Thymus (tissue), 11 donors: ENCODE data around the gene ACTN1. TPM values are rescaled to one million over a fixed set of nuclear protein-coding genes. Genes with fewer than 3 reads are reported as not detected.
A peak's percentile ranks its signal among the peaks of the same experiment; 100 is the strongest.

Source experiments
- DNase-seq, 9 donors: peaks; one replicate each; pipeline ENCODE4 v3.0.0-alpha.2; 2013; ENCODE audit warnings: low spot score in 9 of 9, low read depth in 6 of 9, missing footprints in 1 of 9
- H3K27ac ChIP-seq, 2 donors: one replicate each; pipeline ENCODE4 v1.5.1; 2013; ENCODE audit warnings: control low read depth in 1 of 2, low read depth in 1 of 2, low read length in 1 of 2, mild to moderate bottlenecking in 1 of 2, moderate library complexity in 1 of 2
- H3K27me3 ChIP-seq, 2 donors: one replicate each; pipeline ENCODE4 v1.5.1; 2013; ENCODE audit warnings: low read length in 1 of 2; ENCODE audit not compliant: control insufficient read depth in 2 of 2, insufficient read depth in 1 of 2
- H3K36me3 ChIP-seq, 2 donors: one replicate each; pipeline ENCODE4 v1.5.1; 2013; ENCODE audit warnings: low read length in 1 of 2, mild to moderate bottlenecking in 1 of 2, moderate library complexity in 1 of 2; ENCODE audit not compliant: control insufficient read depth in 2 of 2, insufficient read depth in 2 of 2
- H3K4me1 ChIP-seq, 2 donors: one replicate each; pipeline ENCODE4 v1.5.1; 2013; ENCODE audit warnings: low read length in 2 of 2; ENCODE audit not compliant: control insufficient read depth in 2 of 2, insufficient read depth in 2 of 2
- H3K4me3 ChIP-seq, 2 donors: one replicate each; pipeline ENCODE4 v1.5.1; 2013; ENCODE audit warnings: low read length in 2 of 2, control low read depth in 1 of 2, mild to moderate bottlenecking in 1 of 2
- H3K9me3 ChIP-seq, 2 donors: one replicate each; pipeline ENCODE4 v1.5.1; 2013; ENCODE audit warnings: low read length in 1 of 2, mild to moderate bottlenecking in 1 of 2; ENCODE audit not compliant: control insufficient read depth in 2 of 2, insufficient read depth in 1 of 2
- WGBS: extraction: QIAGEN DNeasy Blood & Tissue Kit; methylation state at CpG from one replicate; pipeline ENCODE4 v1.1.7; 2013; 5-methylcytosine and 5-hydroxymethylcytosine counted together
- polyA plus RNA-seq: library from polyadenylated mRNA; stranded (reverse); fragments of 200-250 nt; gene quantifications from one replicate; pipeline ENCODE4 v1.2.3, GENCODE V29; 2013
- total RNA-seq: library from RNA; stranded (reverse); fragments of 120-200 nt; gene quantifications from one replicate; pipeline ENCODE4 v1.2.4, GENCODE V29; 2013
- donor health status: healthy.

The ACTN1 gene
- total and polyA plus RNA-seq, 2 donors: 21.6 to 59.3 TPM

- H3K27me3 ChIP-seq: no peaks in the 10 kb centered on the region
- H3K4me3 ChIP-seq: no peak overlapping the region
- no peak overlapping the region for H3K27ac ChIP-seq
- H3K9me3 ChIP-seq: peaks cover 4 to 17% of the 10 kb centered on the region in 2 donors
- H3K4me1 ChIP-seq: no peaks in the 10 kb centered on the region
- no peaks in the 10 kb centered on the region for H3K36me3 ChIP-seq
- WGBS: 98% methylated on average over 2 of the region's 2 CpGs
- no peak for DNase-seq
Observed at GRCh38 chr14:68865542-68865941, 113.6 kb downstream of the ACTN1 start.

DNA sequence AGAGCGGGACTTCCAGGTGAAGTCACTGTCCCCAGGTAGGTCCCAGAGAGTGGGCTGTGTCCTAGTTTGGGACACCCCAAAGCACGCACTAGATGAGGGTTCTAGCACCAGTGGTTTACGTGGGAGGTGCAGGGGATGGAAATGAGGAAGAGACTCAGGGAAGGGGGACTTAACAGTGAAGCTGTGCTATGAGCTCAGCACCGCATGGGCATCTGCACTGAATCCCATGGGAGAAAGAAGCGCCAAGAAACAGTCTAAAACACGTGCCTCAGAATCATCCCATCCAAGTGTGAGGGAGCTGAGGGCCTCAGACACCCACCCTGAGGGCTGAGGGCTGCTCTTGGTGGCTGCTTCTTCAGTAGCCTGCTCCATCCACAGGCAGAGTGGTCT lies 114.7 kb downstream of the ACTN1 start:
- H3K27ac ChIP-seq: no peak overlapping the region
- H3K9me3 ChIP-seq: peaks cover 4 to 17% of the 10 kb centered on the region in 2 donors
- no peak for DNase-seq
- H3K4me3 ChIP-seq: no peak overlapping the region
- 93% methylated on average over 6 of the region's 6 CpGs for WGBS
- H3K27me3 ChIP-seq: no peaks in the 10 kb centered on the region
- no peaks in the 10 kb centered on the region for H3K36me3 ChIP-seq
- H3K4me1 ChIP-seq: no peaks in the 10 kb centered on the region

DNA sequence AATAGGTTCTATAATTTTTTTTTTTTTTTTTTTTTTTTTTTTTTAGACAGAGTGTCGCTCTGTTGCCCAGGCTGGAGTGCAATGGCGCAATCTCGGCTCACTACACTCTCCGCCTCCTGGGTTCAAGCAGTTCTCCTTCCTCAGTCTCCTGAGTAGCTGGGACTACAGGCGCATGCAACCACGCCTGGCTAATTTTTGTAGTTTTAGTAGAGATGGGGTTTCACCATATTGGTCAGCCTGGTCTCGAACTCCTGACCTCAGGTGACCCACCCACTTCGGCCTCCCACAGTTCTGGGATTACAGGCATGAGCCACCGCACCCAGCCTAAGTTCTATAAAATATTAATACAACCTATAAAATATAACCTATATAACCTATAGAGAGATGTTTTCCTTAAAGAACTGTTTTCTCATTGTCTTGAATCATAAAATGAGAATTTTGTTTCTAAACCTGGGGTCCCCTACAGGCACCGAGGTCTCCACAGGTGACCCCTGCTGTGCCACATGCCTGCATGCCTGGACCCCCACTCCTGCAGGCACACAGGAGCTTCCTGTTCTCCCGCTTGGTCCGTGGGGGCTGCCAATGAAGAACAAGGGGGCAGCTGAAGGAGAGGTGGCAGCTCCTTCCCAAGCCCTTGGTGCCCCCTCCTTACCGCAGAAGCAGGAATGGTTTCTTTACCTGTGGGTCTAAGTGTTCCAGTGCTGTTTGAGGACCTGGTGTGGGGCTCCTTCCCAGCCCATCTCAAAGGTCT lies 115.3 kb downstream of the ACTN1 start:
- Histone ChIP-seq H3K4me1 (no peaks in the 10 kb centered on the region), H3K27me3 (no peaks in the 10 kb centered on the region), H3K27ac (no peak overlapping the region), H3K9me3 (peaks cover 4 to 17% of the 10 kb centered on the region in 2 donors), H3K4me3 (no peak overlapping the region), H3K36me3 (no peaks in the 10 kb centered on the region)
- DNase-seq: no peak
- 95% methylated on average over 13 of the region's 13 CpGs for WGBS

DNA sequence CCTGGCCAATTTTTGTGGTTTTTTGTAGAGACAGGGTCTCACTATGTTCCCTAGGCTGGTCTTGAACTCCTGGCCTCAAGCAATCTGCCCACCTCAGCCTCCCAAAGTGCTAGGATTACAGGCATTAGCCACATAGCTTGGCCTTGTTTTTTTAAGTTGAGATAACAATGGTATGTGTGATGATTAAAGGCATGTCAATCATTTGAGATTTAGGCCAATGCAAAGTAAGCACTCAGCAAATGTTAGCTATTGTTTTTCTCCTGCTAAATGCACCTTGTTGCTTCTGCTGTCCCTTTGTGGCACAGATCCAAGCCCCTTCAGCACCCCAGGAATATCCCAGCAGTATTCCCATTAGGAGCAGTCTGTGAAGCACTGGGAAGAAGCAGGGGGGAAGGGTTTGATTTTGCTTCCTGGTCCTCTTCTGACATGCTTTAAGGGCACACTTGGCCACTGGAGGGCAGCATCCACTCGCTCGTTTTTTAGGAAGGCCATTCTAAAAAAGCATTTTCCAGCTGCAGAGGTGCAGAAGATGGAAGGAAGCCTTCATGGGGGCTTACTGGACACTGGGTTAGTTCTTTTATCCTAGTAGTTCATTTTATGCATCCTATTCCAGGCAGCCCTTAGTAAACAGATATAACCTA lies 116.0 kb downstream of the ACTN1 start:
- H3K27me3 ChIP-seq: no peaks in the 10 kb centered on the region
- H3K9me3 ChIP-seq: peaks cover 4 to 17% of the 10 kb centered on the region in 2 donors
- no peaks in the 10 kb centered on the region for H3K36me3 ChIP-seq
- no peaks in the 10 kb centered on the region for H3K4me1 ChIP-seq
- H3K4me3 ChIP-seq: no peak overlapping the region
- 5% methylated on average over 2 of the region's 2 CpGs for WGBS
- no peak overlapping the region for H3K27ac ChIP-seq
- DNase-seq: peak; percentile 34 to 85 (median 64)

DNA sequence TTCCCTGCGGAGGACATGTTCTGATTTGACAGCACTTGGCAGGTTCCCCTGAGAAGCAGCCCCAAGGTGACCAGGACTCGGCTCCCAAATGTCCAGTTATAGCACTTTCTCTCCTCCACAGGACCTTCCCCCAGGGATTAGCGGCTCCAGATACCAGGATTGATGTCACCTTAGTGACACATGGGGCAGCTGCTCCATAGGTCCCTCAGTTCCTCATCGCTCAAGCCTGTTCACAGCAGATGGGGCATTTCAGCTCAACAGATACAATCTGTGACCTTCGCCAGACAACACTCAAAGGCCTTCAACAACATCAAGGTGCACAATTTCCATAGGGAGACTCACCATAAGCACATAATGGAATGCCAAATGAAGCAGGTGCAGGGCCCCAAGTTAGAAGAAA lies 118.3 kb downstream of the ACTN1 start:
- Histone ChIP-seq H3K27ac (no peak overlapping the region), H3K4me3 (no peak overlapping the region), H3K27me3 (no peaks in the 10 kb centered on the region), H3K9me3 (peaks cover 3 to 15% of the 10 kb centered on the region in 2 donors), H3K36me3 (no peaks in the 10 kb centered on the region), H3K4me1 (no peaks in the 10 kb centered on the region)
- DNase-seq: no peak
- WGBS: 97% methylated on average over 5 of the region's 5 CpGs

- no peak for DNase-seq
- Histone ChIP-seq H3K4me3 (no peak overlapping the region), H3K36me3 (no peaks in the 10 kb centered on the region), H3K27ac (no peak overlapping the region), H3K27me3 (no peaks in the 10 kb centered on the region), H3K9me3 (no peaks in the 10 kb centered on the region), H3K4me1 (no peaks in the 10 kb centered on the region)
- WGBS: 97% methylated on average over 5 of the region's 5 CpGs
Observed at GRCh38 chr14:68857516-68858070, 121.5 kb downstream of the ACTN1 start.

DNA sequence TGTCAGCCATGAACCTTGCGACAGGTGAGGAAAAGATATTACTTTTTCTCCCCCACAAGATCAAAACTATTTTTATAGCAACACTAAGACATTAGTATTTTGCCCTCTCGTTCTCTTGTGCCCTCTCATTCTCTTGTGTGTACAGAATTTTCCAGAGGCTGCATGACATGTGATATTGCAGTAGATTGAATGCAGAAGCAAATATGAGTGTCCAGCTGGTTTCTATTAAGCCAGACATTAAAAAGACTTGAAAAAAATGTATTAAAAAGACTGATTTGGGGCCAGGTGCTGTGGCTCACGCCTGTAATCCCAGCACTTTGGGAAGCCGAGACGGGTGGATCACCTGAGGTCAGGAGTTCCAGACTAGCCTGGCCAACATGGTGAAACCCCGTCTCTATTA lies 122.5 kb downstream of the ACTN1 start:
- DNase-seq: no peak
- 96% methylated on average over 6 of the region's 6 CpGs for WGBS
- no peaks in the 10 kb centered on the region for H3K4me1 ChIP-seq
- H3K4me3 ChIP-seq: no peak overlapping the region
- no peaks in the 10 kb centered on the region for H3K27me3 ChIP-seq
- no peak overlapping the region for H3K27ac ChIP-seq
- no peaks in the 10 kb centered on the region for H3K9me3 ChIP-seq
- H3K36me3 ChIP-seq: no peaks in the 10 kb centered on the region

- DNase-seq: no peak
- no peaks in the 10 kb centered on the region for H3K4me1 ChIP-seq
- WGBS: 94% methylated on average over 7 of the region's 7 CpGs
- no peaks in the 10 kb centered on the region for H3K36me3 ChIP-seq
- no peaks in the 10 kb centered on the region for H3K27me3 ChIP-seq
- H3K9me3 ChIP-seq: no peaks in the 10 kb centered on the region
- H3K27ac ChIP-seq: no peak overlapping the region
- no peak overlapping the region for H3K4me3 ChIP-seq
Observed at GRCh38 chr14:68854421-68854820, 124.7 kb downstream of the ACTN1 start.

DNA sequence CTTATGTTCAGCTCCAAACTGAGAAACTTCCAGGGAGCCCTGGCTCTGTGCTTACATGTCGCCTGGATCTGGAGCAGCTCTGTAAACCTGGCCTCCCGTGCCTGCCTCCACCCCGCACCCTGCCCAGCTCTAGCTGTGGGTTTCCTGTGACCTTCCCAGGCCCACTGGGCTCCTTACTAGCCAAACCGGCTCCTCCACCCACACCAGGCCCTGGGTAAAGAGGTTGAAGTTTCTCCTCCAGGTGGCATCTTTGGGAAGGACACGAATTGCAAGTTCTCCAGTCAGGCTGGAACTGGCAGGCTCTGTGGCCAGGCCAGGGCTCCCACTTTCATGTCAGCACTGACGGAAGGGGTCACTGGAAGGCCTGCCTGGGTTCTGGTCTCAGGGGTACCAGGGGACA lies 125.4 kb downstream of the ACTN1 start:
- no peak overlapping the region for H3K4me3 ChIP-seq
- H3K27me3 ChIP-seq: no peaks in the 10 kb centered on the region
- no peak for DNase-seq
- H3K9me3 ChIP-seq: no peaks in the 10 kb centered on the region
- H3K4me1 ChIP-seq: no peaks in the 10 kb centered on the region
- 97% methylated on average over 6 of the region's 6 CpGs for WGBS
- no peak overlapping the region for H3K27ac ChIP-seq
- H3K36me3 ChIP-seq: no peaks in the 10 kb centered on the region
